HG02798 (cell line): ENCODE measurements around the gene EHD4.

Experiments
- ATAC-seq: cut with Tn5 transposase; IDR thresholded peaks from one replicate; pipeline ENCODE4 v1.9.1; 2021; ENCODE audit warnings: mild to moderate bottlenecking; ENCODE audit not compliant: unreplicated experiment, poor library complexity

EHD4 gene

DNA sequence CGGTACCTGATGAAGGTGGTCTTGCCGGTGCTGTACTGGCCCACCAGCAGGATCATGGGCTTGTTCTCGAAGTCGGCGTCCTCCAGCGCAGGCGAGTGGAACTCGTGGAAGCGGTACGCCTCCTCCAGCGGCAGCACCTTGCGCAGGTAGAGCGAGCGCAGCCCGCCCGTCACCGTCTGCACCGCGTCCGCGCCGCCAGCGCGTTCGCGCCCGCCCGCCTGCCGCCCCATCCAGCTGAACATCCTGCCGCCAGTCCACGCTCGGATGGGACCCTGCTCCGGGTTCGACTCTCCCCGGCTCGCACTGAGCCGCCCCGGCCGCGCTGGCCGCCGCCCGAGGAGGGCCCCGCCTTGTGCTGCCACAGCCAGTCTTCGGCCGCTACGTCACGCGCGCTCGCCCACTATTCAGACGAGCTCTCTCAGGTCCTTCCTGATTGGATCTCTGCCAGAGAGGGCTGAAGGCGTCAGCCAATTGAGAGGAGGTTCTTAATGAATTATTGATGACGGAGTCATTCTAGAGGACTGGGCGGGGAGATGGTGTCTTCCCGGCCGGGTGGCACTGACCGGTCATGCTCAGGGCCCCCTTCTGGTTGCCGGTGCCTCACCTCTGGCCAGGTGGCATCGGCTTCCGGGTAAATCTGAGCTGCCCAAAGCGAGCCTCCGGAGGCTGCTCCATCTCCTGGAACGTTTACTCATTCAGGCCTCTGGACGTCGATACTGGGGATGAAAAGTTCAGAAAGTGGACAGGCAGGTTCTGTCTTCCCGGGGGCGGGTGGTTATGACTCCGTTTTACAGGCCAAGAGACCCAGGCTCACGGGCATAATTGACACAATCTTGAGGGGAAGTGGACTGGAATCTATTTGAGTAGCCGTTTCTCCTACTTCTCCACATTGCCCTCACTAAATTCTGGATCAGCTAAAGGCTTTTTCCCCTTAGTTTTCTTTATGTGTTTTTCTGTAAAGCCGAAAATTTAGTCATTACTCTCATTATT, at the start of gene EHD4:
Gene EHD4 (minus strand): TSS at position 305 of the 990 bp plus-strand sequence. CDS start 63 bp downstream, at position 242.
- peak; percentile 90 for ATAC-seq

DNA sequence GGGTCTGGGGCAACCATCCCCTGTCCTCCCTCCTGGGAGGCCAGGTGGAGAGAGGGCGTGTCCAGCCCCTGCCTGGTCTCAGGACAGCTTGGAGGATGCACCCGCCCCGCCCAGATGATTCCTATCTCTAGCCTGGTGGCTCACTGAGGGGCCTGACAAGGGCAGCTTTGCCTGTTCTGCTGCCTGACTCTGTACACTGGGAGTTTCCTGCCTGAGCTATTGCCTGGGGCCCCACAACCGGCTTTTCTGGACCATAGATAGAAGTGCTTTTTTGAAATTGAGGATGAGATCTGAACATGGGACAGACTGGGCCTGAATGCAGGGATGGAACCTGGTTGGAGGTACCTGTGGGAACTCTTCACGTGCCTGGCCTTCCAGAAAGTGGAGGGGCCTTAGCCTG, 49.2 kb upstream of the EHD4 start:
- no peak for ATAC-seq

DNA sequence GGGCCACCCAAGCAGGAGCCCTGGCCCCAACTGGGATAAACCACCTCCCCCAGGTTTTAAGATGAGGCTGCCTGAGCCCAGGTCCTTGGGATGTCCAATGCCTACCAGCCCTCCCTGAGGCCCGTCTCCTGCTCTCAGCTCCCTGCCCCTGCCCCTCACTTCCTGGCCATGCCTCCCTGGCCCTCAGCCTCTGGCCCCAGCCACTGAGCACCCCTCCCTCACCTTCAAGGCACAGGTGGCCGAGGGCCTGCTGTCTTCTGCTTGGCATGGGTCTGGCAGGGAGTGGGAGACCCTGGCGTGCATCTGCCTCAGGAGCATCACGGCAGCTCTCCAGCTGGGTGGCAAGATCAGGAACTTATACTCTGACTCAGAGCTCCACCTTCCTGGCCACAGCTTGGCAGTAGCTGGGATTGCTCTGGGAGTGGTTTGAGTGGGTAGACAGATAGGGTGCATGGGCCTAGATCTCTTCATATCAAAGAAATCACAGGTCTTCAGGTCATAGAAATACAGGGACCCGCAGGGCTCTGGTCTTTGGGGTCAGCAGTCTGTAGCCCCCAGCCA, 48.4 kb upstream of the EHD4 start, which contains the start of gene PLA2G4E:
Gene PLA2G4E (minus strand): TSS at position 330 of the 561 bp plus-strand sequence. CDS start 12 bp downstream, at position 318.
- no peak for ATAC-seq

DNA sequence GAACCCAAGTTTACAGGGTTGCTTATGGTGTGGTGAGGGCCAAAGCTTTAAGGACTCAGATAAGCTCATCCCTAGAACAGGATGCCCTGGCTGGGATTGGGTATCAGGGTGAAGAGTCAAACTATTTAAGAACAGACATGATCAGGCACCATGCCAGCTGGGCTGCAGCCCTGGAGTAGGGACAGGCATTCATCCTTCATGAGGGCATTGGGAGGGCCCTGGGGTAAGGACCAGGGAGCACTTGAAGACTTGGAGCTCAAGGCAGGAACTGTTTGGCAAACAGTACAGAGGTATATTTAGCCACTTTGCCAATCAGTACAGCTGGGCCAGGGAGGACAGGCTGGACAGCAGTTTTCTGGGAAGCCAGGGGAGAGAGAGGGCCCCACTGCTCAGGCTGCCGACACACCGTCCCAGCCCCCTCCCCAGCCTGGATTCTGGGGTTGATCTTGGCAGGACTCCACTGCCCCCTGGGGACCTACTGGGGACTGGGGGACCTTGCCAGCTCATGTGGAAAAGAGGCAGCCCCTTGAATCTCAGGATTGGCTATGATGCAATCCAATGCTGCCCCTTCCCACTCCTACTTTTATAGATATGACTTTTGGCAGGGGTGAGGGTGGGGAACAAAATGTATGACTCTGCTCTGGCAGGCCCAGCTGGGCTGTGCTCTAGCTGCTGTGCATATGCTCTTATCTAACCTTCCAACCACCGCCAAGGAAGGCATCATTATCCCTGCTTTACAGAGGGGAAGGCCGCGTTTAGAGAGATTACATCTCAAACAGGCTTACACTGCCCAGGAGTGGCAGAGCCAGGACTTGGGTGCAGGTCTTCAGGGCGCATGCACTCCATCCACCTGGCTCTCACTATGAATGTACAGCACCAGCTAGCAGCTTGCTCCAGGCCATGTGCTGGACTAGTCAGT, 46.2 kb upstream of the EHD4 start:
- ATAC-seq: no peak

DNA sequence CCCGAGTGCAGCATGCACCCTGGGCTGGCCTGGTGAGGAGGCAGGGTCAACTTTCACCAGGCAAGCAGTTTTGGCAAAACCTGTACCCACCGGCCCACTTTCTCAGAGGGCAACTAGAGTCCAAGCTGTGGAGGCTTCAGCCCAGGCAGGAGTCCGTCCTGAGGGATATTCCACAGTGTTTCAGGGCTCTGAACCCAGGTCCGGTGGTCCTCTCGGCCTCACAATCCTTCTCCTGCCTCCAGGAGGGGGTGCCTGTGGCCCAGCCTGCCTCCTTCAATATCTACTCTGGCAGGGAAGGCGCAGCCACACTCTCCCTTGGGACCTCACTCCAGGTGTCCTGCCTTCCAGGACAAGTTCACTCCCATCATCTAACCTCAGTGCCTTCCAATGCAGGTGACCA, 44.6 kb upstream of the EHD4 start:
- no peak for ATAC-seq

DNA sequence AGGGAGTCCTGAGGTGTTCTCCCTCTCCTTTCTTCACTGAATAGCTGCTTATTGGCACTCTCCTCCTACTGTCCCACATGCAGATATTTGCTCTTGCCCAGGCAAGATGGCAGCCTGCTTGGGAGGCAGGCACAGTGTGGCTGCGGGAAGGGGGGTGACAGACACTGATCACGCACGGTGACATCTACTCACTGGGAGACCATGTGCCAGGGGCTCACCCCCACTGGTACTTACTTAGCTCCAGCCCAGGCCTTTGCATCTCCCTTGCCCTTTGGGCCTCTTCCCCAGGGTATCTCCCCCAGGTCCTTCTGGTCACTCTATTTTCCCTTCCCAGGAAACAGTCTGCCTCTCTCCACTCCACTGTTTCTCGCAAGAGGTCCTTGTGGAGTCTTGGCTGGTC, 42.0 kb upstream of the EHD4 start:
- no peak for ATAC-seq

DNA sequence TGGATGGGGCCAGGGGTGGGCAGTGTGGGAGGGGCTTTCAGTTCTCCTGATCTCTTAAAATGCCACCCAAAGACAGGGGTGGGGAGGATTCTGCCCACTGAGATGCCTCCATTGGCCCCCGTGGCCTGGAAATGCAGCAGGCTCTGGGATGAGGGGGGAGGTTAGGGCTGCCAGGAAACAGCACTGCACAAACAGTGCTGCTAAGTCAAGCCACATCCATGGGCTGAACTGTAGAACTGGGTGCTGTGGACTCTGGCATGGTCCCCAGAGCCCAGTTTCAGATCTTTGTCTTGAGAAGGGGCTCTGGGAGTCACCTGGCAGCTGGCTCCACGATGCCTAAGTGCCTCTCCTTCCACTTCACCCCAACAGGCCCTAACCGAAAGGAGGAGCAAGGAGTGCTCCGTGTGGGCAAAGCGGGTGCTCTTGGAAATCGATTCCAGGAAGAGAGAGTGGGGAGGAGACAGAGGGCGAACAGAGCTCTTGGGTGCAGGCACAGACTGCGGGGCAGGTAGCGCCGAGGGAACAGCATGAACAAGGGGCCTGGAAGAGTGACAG, 40.6 kb upstream of the EHD4 start:
- ATAC-seq: no peak

DNA sequence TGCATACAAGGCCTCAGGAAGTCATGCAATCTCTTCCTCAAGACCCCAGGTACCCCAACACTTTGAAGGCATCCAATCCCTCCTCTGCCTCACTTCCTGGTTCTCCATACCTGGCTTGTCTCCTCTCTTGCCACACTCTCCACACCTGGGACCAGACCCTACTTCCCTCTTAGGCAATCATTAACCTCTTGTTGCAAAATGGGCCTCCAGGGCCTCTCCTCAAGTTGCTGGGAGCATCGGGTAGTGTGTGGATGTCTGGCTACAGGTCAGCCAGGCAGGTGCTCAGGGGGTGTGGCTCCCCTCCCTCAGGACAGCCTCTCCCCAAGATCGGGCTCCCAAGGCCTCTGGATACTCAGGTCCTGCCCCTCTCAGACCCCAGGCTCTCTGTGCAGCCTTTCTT, 39.9 kb upstream of the EHD4 start:
- ATAC-seq: no peak

DNA sequence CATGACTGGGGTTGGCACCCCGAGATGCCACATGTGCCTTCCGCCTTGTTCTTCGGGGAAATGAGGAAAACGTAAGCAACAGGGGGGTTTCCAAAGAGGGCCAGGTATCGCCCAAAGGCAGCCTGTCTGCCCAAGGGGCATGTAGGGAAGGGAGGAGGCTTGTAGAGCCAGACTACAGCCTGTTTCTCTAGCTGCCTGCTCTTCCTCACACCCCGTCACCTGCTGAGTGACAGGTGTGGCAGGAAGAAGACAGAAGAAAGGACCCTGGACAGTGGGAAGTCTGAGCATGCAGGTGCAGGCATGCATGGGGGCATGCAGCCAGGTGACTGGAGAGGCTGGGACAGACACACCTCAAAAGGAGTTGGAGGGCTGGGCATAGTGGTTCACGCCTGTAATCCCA, 38.7 kb upstream of the EHD4 start:
- ATAC-seq: no peak

DNA sequence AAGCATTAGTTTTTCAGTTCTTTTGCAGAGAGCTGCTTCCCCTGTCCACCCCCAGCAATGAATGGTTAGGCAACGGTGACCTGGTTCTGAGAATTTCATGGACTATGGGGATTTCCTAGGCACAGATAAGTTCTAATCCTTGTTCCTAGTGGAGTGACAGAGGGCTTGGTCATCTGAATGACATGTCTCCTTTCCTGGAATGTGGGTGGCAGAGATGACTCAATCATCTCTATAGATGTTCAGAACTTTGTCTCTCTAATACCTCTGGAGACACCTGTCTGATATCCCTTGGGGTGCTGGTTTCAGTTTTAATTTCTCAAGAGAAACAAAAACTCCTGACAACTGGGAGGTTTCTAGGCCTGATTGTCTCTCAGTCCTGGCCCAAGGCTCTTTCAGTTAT, 38.1 kb upstream of the EHD4 start:
- peak; percentile 59 for ATAC-seq

DNA sequence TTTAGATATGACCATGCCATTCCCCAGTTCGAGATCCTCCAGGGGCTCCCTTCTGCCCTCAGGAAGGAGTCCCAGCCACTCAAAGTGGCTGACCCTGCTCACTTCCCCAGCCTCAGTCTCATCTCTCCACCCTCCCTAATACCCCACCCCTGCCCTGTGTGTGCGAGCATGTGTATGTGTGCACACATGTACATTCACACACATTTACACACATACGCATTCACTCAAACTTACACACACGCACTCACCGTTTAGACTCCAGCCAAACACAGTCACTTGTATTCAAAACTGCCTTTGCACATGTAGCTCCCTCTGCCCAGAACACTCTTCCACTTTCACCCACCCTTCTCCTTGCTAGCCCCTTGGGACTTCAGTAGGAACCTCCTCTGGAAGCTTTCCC, 37.1 kb upstream of the EHD4 start:
- no peak for ATAC-seq

DNA sequence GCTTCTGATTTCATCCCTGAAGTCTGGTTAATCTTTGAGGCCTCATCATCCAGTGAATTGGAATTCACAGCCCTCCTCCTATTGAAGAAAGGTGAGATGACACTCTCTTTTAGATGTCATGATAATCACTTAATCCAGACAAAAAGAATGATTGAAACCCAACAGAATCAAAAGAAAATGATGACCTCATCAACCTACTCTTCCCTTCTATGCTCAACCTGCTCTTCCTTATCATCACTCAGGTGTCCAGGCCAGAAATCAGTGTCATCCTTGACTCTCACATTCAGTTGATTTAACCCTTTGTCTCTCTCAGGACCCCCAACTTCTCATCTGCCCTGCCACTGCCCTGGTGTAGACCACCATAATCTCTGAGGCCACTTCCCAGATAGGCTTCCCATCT, 36.7 kb upstream of the EHD4 start:
- ATAC-seq: no peak

DNA sequence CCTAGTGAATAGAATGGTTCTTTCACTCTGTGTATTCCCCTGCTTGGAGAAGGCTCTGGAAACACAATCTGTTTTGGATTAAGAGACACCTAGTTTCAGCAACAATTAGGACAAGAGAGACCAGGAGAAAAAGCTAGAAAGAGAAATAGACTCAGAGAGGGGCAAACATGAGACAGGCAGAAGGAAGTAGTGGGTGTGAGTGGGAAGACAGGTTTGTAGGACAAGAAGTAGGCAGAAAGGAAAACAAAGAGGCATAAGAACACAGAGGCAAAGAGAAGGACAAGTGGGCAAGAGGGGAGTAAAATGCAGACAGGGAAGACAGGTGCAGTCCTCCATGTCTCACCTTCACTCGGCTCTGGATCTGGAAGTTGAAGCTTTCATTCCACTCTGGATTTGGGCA, 35.0 kb upstream of the EHD4 start:
- no peak for ATAC-seq

DNA sequence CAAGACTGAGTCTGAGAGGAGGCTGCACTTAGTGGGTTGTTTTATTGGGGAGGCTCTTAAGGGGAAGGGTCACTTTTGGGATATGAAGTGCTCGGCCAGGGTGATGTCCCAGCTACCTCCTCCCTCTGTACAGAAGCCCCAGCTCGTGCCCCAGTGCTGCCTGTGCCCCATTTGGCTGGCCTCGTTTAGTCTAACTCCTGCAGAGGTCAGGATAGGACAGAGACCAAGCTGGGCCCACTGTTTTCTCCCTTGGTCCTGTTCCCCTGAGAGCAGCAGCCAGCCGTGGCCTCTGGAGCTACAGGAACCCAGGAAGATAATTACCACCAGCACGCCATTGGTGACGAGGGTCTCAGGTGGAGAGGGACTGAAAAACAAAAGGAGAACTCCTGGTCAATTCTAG, 30.0 kb upstream of the EHD4 start:
- no peak for ATAC-seq

DNA sequence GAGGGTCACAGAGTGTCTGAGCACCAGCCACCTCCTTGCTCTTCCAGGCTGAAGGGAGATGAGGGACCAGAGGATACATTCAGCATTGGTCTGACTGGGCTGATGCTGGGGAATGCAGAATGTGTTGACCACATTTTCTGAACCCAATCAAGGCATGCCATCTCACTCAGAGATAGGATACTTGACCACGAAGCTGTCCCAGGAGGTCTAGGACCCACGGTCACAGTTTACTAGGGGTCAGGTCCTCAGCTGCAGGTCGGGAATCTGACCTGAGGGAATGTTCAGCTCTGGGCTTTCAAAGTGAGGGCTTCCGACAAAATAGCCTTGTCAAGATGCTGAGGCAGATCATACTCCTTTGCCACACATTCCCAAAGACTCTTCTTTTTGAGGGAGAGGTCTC, 28.9 kb upstream of the EHD4 start:
- no peak for ATAC-seq

DNA sequence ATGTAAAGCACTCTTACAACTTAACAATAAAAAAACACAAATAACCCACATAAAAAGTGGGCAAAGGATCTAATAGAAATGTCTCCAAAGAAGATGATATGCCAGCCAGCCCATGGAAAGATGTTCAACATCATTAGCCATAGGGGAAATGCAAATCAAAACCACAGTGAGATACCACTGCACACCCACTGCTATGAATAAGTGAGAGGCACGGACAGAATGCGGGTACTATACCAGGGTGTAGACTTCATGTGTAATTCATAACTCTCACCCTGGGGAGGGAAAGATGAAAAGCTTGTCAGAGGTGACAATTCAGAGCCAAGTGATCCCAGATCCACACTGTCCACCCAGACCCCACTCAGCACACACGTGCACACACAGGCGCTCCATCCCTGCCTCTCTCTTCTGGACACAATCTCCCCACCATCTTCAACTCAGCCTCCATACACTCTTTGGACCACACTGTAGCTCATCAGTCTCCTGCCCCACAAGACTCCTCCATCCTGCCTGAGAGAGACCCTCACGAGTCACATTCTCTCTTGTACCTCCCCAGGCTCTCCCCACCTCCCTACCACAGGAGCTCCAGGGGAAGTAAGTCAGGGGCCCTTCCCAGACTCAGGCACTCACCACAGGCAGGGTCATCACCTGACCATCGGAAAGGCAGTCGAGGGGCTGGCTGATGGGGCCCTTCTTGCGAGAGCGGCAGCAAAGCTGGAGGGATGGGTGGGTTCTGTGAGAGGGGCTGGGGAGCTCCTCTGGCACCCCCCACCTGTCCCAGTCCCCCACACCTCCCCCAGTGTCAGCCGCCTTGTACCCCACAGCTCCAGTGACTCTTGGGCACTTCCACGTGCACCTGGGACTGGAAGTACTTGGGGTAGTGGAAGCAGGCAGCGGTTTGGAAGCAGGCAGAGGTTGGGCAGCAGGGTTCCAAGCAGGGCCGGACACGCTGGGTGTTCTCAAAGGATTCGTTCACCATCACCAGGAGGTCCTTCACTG, 27.2 kb upstream of the EHD4 start:
- no peak for ATAC-seq

DNA sequence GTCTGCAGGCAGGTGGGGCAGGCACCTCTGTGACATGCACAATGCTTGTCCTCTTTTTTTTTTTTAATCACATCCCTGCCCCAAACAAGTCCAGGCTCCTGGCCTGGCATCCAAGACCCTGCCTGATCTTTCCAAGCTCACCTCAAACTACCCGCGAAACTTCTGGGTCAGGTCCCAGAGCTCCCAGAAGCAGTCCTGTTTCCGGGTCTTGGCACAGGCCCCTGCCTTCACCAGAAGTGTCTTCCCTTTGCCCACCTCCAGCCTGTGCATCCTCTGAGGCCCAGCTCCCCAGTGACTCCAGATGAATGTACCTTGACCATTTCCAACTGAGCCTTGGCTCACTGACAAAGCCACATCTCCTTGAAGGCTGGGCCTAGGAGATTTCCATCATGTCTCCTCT, 25.5 kb upstream of the EHD4 start:
- ATAC-seq: no peak

DNA sequence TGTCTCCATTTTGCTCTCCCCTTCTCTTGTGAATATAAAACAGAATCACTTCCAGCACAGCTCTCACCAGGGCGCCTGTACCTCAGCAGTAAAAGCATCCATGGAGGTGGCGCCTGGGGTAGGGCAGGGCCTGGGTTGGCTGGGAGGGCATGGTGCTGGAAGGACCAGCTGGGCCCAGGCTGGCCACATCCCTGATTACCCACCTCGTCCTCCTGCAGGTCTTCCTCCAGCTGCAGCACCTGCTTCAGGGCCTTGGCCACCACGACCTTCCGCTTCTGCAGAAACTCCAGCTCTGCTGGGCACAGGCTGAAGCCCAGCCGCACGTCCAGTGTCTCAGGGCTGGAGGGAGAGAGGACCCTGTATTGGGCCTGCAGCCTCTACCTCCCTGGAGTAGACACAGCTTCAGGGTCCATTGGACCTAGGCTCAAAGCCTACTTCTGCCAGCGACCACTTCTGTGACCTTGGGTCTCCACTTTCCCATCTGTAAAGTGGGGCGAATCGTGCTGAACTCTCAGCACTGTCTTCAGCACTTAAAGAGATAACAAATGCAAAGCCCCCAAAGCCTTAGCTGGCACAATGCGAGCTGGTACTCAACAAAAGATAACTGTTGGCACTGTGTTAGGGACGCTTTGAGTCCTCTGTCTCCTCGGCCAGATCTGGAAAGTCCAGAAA, 24.7 kb upstream of the EHD4 start:
- ATAC-seq: no peak

DNA sequence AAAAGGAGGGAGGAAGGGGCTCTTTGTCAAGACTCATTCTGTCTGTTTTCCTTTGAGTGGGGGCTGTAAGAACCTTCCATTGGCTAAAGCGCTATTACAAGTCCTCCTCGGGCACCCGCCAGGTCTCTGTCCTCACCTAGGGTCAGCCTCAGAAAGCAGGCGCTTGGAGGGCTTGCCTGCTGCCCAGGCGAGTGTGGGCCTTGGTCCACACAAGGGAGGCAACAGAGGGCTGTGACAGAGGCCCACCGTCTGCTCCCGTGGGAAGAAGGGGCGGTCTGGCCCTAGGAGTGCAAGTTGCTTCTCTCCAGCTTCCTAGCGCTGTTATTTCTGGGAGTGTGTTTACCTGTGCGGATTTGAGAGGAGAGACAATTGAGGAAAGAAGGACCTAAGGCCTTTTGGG, 24.0 kb upstream of the EHD4 start:
- no peak for ATAC-seq
